HG02970 (cell line): ENCODE results near the gene GPR39.

Experiments
- ATAC-seq: cut with Tn5 transposase; IDR thresholded peaks from one replicate; pipeline ENCODE4 v1.9.1; 2021; ENCODE audit warnings: mild to moderate bottlenecking, moderate library complexity, moderate number of reproducible peaks; ENCODE audit not compliant: unreplicated experiment, low FRiP score

GPR39 gene

DNA sequence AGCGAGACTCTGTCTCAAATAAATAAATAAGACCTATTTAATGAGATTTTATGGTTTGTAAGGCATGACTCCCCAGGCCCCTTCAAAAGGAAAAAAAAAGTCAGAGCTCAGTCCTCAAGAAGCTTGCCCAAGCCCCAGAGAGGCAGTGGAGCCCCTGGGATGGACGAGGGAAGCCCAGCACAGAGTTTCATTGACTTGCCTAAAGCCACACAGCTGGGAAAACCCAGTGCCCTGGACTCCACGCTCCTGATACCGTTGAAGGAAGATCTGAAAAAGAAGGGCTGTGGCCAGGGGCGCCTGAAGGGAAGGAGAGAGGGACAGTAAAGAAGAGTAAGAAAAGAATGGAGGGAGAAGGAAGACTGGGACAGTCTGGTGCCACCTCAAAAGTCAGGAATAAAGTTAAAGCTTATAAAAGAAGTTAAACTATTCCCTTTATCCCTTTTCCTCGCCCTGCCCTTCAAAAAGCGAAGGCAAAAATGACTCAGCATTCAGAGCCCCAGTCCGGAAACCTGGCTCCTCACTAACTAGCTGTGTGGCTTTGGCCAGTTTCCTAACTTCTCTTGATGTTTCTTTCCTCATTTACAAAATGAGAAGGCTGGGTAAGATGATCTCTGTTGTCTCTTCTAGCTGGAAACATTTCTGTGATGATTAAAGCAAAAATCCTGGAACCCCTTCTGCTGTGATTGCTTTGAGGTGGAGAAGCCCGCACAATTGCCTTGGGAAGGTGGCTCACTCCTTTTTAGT, 206.7 kb downstream of the GPR39 start:
- ATAC-seq = no peak

- no peak for ATAC-seq
Observed at GRCh38 chr2:132627536-132627935, 210.9 kb downstream of the GPR39 start.

DNA sequence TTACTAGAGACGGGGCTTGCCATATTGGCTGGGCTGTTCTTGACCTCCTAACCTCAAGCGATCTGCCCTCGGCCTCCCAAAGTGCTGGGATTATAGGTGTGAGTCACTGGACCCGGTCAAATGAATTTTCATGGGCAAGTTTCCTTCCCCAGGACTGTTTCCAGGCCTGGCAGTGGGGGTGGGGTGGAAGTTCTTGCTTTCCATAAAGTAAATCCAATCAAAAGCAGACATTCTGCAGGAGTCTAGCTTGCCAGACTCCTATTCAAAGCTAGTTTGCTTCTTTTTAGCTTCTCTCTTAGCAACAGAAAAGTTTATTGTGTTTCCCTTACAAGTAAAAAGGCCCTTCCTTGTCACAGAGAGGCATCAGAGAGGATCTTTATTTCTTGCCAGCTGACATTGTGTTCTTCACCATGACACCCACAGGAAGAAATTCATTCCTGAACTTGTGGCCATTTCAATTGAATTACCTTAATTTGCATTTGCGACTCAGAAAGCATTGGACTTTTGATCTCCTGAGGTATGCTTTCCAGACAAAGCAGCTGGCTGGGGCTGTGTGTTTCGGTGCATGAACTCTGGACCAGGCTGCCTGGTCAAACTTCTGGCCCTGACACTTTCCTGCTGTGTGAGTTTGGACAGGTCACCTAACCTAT, 215.5 kb downstream of the GPR39 start:
- ATAC-seq = no peak

DNA sequence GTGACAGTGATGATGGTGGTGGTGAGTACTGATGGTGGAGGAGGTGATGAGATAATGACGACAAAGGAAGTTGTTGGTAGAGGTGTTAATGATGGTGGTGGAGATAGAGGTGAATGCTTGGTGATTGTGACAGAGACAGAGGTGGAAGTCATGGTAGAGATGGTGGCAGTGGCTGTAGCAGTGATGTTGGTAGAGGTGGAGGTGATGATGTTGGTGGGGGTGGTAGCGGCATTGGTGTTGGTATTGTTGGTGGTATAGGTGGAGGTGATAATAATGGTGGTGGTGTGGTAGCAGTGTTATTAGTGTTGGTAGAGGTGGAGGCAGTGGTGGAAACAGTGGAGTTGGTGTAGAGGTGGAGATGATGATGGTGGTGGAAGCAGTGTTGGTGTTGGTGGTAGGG, 217.0 kb downstream of the GPR39 start:
- no peak for ATAC-seq

DNA sequence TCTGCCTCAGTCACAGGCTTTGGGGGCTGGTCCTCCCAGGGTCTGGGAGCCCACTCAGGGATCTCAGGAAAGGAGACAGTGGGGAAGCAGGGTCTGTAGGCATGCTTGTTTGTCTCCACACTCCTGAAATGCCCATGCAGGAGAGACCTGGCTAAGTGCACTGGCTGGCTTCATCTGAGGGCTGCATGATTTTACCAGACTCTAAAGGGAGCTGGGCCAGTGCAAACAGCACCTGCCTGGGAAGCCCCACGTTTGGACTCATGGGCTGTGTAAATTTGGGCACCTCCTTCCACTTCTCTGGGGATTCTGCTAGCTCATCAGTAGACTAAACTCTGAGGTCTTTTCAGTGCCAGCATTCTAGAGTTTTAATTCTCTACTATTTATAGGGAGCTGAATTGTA, 219.7 kb downstream of the GPR39 start:
- no peak for ATAC-seq

DNA sequence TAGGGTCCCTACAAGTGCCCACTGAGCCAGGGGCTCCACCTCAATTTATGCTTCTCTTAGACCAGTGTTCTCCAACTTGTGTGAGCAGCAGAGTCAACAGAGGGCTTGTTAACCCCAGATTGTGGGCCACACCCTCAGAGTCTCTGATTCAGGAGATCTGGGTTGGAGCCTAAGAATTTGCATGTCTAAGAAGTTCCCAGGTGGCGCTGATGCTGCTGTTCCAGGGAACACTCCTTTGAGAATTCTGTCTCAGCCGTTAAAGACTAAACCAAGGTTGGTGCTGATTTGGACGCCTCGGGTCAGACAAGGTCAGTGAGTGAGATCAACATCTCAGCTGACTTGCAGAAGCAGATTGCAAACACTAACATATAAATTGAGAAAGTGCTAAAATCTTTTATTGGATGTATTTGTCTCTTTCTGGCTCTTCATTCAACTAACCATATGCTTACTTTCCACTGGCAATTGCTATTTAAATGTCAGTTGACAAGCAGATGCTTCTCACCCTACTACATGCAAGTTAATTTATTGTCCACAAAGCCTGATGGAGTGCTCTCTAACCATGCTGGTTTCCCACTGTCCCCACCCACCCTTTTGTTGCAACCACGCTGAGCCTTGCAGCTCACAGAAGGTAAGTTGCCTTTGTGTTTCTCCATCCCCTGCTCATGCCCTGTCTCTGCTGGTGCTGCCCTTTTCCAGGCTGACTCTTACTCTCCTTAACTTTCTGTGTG, 221.9 kb downstream of the GPR39 start:
- no peak for ATAC-seq

DNA sequence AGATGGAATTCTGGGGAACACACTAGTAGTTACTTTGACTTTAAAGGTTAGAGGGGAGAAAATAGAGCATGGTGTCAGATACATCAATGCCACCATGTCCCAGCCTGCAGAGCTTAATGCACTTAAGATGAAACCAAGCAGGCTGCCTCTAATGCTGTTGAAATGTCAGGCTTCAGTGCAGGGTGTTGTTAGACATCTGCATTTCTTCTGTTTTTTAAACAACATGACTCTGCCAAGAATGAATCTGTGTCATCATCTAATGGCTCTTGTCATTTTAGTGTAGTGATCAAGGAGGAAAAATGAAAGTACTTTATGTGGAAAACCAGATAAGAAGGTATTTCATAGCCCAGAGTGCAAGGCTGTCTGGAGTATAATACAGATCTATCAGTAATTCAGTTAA, 223.5 kb downstream of the GPR39 start:
- no peak for ATAC-seq

GRCh38 chr2:132641819-132642218, 225.2 kb downstream of the GPR39 start:
- no peak for ATAC-seq

- ATAC-seq = no peak
Observed at GRCh38 chr2:132642415-132642814, 225.8 kb downstream of the GPR39 start.

GRCh38 chr2:132645176-132645575, 228.6 kb downstream of the GPR39 start:
- ATAC-seq = no peak

DNA sequence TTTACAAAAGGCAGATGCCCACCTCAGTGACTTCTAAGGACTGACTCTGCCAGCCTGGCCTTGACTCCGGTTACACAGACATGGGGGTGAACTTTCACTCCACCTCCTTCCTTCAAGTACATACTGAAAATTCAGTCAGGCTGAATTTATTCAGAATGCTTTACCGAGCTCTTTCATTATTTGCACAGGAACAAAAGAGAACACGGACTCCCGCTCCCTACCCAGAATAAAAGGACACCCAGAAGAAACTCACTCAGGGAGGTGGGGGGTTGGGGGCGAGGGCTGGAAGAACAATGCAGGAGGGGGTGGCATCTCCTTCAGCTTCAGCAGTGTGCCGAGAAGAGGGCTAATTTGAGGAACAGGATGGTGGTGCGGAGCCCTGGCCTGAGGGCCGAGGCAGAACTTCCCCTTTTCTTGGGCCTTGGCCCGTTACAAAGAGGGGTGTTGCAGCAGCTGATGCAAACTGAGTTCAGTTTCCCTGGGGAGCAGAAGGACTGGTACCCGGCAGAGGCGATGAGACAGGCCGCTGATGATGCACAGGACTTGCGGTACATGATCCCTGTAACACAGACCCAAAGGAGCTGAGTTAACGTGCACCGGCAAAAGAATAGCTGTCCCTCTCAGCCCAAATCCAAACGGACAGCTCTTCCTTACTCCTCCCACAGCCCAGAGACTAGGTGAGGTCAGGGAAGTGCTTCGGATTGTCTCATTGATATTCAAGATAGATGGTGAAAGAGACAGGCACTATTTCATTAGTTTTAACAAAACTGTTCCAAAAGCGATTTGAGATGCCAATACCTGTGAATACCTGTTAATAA, 229.3 kb downstream of the GPR39 start:
- ATAC-seq = no peak

DNA sequence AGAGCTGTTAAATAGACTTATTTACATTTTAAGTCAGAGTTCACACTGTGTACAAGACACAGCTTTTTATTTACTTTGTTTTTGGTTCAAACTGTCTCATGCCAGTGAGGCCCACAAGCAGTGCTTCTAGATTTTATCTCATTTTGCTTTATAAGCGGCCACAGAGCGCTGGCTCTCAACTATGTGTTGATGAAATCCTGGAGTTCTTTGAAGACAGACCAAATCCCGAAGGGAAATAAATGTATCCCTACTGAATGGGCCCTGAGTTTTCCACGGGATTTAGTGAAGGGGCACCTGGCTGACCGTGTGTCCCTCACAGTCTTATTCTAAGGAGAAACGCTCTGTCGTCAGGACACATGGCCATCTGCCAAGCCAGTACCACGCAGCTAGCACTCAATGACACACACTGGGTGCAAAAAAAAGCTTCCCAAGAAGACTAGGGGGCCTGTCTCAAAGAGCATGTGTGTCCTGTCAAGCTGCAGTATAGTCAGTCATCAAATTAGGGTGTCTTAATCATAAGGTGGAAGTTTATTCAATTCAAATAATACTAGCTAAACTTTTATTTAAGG, 230.0 kb downstream of the GPR39 start:
- ATAC-seq = no peak

GRCh38 chr2:132651115-132652045, 234.8 kb downstream of the GPR39 start:
- ATAC-seq = no peak

GRCh38 chr2:132652474-132652873, 235.9 kb downstream of the GPR39 start:
- no peak for ATAC-seq

GRCh38 chr2:132654335-132654734, 237.7 kb downstream of the GPR39 start:
- no peak for ATAC-seq

GRCh38 chr2:132654968-132655367, 238.4 kb downstream of the GPR39 start:
- no peak for ATAC-seq

GRCh38 chr2:132656266-132656975, 239.8 kb downstream of the GPR39 start:
- ATAC-seq = no peak

DNA sequence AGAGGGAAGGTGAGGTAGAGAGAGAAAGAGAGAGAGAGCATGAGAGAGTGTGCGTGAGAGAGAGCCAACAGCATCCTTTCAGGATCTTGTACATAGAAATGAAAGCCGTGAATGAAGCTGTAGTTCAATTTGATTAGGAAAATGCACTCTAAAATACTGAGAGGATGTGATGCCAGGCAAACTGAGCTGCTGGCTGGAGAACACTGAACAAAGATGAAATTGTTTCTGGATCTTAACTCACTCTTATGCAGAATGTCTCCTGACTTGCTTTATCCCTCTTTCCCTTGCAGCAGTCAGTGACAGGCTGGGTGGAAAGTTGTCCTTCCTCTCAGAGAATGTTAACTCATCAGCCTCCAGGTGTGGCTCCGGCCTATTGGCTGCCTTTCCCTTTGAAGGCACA, 242.7 kb downstream of the GPR39 start:
- no peak for ATAC-seq

DNA sequence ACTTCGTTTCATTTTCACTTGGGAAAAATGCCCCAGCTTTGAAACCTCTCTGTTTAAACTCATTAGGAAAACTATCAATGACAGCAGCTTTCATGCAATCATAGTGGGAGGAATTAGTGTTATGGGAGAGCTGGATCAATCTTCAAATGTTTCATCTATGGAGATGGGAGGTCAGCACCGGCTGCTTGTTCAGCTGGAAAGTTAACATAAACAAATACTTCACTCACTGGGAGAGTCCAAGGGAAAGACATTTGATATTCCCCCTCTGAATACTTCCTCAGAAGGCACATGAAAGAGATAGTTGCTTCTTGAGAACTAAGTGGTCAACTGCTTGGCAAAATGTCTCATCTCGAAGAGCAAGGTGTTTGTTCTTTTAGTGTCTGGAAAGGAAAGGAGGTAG, 246.1 kb downstream of the GPR39 start:
- ATAC-seq = no peak
